Activated T-cell treated with anti-CD3 and anti-CD28 coated beads for 24 hours (primary cell): ENCODE results near the gene AP2S1.
"Not testable (repeated sequence)": the region's sequence is repeated elsewhere in the genome, so short reads cannot be mapped to it uniquely, and the experiment has no call there.

ENCODE experiments used
- DNase-seq: peaks from one replicate; pipeline ENCODE4 v3.0.0-alpha.2; 2020; ENCODE audit warnings: low read depth

Gene AP2S1

GRCh38 chr19:46867170-46867569 is 16.5 kb upstream of the AP2S1 start:
- DNase-seq = no peak

- DNase-seq = no peak
These were observed 15.9 kb upstream of the AP2S1 start for GRCh38 chr19:46866407-46867136.

- DNase-seq = no peak
These were observed 13.4 kb upstream of the AP2S1 start for GRCh38 chr19:46863818-46864629.

GRCh38 chr19:46862974-46863632 is 12.5 kb upstream of the AP2S1 start:
- no peak for DNase-seq

GRCh38 chr19:46862503-46862834 is 11.8 kb upstream of the AP2S1 start:
- no peak for DNase-seq

- DNase-seq = no peak
These were observed 11.3 kb upstream of the AP2S1 start for GRCh38 chr19:46861691-46862502.

GRCh38 chr19:46860846-46861690 is 10.4 kb upstream of the AP2S1 start, which contains the start of gene ARHGAP35:
TSS of gene ARHGAP35 (plus strand) at chr19:46860997. CDS start at chr19:46918676, 57,679 bp downstream.
- DNase-seq = no peak

- DNase-seq = peak; percentile 92
These were observed 9.6 kb upstream of the AP2S1 start for GRCh38 chr19:46860125-46860845.

GRCh38 chr19:46859637-46860124 is 9.0 kb upstream of the AP2S1 start:
- no peak for DNase-seq

- peak; percentile 89 for DNase-seq
These were observed 5.7 kb upstream of the AP2S1 start for GRCh38 chr19:46856062-46857022.

- DNase-seq = not testable (repeated sequence)
These were observed 4.1 kb upstream of the AP2S1 start for GRCh38 chr19:46854698-46855097.

GRCh38 chr19:46852830-46853229 is 2.2 kb upstream of the AP2S1 start:
- no peak for DNase-seq

- no peak for DNase-seq
These were observed 1.0 kb downstream of the AP2S1 start for GRCh38 chr19:46849610-46850009.

- DNase-seq = no peak
These were observed 2.3 kb downstream of the AP2S1 start for GRCh38 chr19:46848389-46848788.

GRCh38 chr19:46847528-46847927 is 3.1 kb downstream of the AP2S1 start:
- DNase-seq = no peak

- DNase-seq = no peak
These were observed 4.6 kb downstream of the AP2S1 start for GRCh38 chr19:46845959-46846459.

GRCh38 chr19:46844067-46844489 is 6.6 kb downstream of the AP2S1 start:
- DNase-seq = no peak

- DNase-seq = no peak
These were observed 7.9 kb downstream of the AP2S1 start for GRCh38 chr19:46842791-46843190.
